ENCODE results near the gene TMEM244.
"Not testable (repeated sequence)": the region's sequence is repeated elsewhere in the genome, so short reads cannot be mapped to it uniquely, and the experiment has no call there.

Gene TMEM244

GRCh38 chr6:129802920-129803319 lies 58.2 kb downstream of the TMEM244 start:
- not testable (repeated sequence) for DNase-seq

GRCh38 chr6:129801909-129802308 lies 59.2 kb downstream of the TMEM244 start:
- no peak for DNase-seq

DNA sequence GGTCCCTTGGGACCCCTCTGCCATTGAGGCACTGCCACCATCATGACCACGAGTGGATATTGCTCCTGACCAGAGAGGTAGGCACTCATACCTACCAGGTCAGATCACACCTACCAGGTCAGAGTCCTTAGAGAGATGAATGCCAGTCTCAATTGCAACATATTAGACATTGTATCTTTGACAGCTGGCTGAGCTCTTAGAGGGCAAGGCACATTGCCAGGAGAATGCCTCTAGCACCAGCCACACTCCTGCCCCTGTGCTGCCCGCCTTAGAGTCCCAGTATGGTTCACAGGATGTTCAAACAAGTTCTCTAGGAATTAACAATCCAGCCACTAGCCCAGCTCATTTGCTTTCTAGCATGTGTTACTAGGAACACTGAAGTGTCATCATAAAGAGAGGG lies 65.9 kb downstream of the TMEM244 start:
- peak; percentile 2 for DNase-seq

- DNase-seq: no peak
Observed at GRCh38 chr6:129793447-129793846, 67.7 kb downstream of the TMEM244 start.

DNA sequence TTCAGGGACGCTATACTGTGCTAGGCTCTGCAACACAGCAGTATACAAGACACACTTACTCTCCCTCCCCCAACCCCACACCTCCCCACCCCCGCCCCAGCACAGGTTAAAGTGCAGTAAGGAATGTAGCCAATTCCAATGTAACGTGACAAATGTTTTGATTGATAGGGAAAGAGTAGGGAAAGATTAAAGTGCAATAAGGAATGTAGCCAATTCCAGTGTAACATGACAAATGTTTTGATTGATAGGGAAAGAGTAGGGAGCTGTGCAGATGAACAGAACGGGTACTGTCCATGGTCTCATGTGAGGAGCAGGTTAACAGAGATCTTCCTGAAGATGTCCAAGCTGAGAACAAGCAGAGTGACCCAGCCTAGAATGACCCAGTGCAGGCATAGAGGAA lies 69.1 kb downstream of the TMEM244 start:
- DNase-seq: no peak

GRCh38 chr6:129790785-129791184 lies 70.3 kb downstream of the TMEM244 start:
- DNase-seq: no peak

- no peak for DNase-seq
Observed at GRCh38 chr6:129789974-129790373, 71.1 kb downstream of the TMEM244 start.

GRCh38 chr6:129787816-129788215 lies 73.3 kb downstream of the TMEM244 start:
- no peak for DNase-seq

- DNase-seq: no peak
Observed at GRCh38 chr6:129786548-129786947, 74.6 kb downstream of the TMEM244 start.

GRCh38 chr6:129785756-129786135 lies 75.4 kb downstream of the TMEM244 start:
- DNase-seq: no peak

GRCh38 chr6:129785047-129785755 lies 75.9 kb downstream of the TMEM244 start:
- DNase-seq: no peak

Measured in NCI-H1105 (cell line).